GM21717 (cell line): ENCODE data around the gene CCT7.
"Not testable (repeated sequence)": the region's sequence is repeated elsewhere in the genome, so short reads cannot be mapped to it uniquely, and the experiment has no call there.

Experiments
- ATAC-seq: cut with Tn5 transposase; IDR thresholded peaks from one replicate; pipeline ENCODE4 v1.9.1; 2021; ENCODE audit warnings: mild to moderate bottlenecking, moderate library complexity; ENCODE audit not compliant: unreplicated experiment

The CCT7 gene

GRCh38 chr2:73254343-73255006 is 20.4 kb downstream of the CCT7 start:
- ATAC-seq, result no peak

GRCh38 chr2:73255007-73255644 is 21.0 kb downstream of the CCT7 start:
- no peak for ATAC-seq

- no peak for ATAC-seq
These were observed 22.0 kb downstream of the CCT7 start for GRCh38 chr2:73255907-73256617.

GRCh38 chr2:73256618-73256922 is 22.5 kb downstream of the CCT7 start:
- no peak for ATAC-seq

DNA sequence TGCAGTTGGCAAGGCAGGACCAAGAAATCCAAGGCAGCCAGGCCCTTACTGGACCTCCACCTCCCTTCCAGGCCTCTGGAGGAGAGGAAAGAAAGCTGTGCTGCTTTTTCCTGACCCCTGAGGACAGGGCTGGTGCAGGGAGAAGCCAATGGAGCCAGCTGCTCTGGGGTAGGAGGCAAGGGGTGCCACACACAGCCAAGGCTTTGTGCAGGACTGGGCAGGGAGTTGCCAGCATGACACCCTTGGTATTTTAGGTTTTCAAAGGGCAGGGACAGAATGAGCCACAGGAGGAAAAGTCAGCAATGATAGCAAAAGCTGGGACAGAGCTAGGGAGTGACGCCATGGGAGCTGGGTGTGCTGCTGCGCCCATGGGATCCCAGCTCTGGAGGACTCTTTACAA is 22.9 kb downstream of the CCT7 start:
- ATAC-seq, result no peak

GRCh38 chr2:73257425-73258125 is 23.5 kb downstream of the CCT7 start:
- no peak for ATAC-seq

GRCh38 chr2:73258186-73258912 is 24.2 kb downstream of the CCT7 start:
- ATAC-seq, result no peak

DNA sequence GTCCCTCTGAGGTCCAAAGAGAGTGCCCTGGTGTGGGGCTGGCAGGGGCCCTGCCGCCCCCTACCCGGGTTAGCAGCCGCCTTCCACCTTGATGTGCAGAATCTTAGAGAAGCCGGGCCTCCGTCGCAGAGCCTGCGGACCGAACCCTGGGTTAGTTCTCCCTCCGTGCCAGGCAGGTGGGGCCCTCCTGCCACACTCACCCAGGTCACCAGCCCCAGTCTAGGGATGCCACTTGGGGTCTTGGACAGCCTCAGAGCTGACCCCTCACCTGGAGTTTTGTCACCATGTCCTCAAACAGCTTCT is 24.8 kb downstream of the CCT7 start:
- ATAC-seq, result no peak

- ATAC-seq, result no peak
These were observed 25.2 kb downstream of the CCT7 start for GRCh38 chr2:73259276-73259675.

DNA sequence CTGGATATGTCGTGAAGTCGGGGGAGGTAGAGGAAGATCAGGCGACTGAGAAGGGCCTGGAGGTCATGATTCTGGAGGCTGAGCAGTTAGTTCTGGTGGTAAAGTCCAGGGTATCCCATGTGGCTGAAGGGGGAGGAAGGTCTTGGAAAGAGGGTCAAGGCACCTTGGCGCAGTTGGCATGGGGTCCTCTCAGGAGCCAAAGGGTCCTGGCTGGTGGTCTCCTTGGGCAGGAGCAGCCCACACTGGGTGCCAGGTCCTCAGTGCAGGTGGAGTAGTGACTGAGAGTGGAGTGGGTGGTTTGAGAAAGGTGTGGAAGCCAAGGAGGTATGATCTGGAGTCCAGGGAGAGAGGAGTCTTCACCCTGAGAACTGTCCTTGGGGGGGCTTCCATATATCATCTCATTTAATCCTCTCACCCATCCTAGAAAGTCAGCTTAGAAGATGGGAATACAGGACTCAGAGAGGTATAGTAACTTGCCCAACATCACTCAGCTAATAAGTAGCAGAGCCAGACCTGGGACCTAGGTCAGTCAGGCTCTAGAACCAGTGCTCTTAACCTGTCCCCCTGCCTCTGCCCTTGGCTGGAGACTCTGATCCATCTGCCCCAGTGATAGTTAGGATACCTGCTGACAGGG is 25.7 kb downstream of the CCT7 start:
- ATAC-seq, result no peak

DNA sequence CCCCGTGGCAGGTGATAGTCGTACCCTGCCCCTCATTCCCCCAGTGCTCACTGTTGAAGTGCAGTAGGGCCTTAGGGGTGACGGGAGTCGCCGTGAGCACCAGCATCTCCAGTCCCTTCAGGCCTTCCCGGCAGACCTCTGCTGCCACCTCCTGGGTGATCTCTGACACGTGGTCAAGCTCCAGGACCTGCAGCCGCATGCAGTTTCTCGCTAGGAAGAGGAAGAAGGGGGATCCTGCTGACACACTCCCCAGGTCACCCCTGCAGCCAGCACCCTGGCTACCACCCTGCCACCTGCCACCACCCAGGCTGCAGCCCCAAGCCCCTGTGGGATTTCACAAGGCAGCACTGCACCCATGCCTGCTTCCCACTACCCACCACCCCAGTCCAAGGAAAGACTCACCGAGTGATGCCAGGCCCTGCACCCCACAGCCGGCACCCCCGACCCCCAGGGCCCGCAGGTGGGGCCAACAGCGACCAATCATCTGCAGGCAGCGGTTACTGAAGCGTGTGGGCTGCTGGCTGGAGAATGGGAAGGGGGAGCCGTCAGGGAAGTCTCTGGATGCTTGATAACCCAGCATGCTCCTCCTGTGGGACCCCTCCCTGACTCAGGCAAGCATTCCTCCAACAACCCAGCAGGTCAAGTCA is 26.4 kb downstream of the CCT7 start:
- no peak for ATAC-seq

- ATAC-seq, result no peak
These were observed 28.1 kb downstream of the CCT7 start for GRCh38 chr2:73262108-73262651.

GRCh38 chr2:73262691-73263429 is 28.8 kb downstream of the CCT7 start:
- ATAC-seq, result not testable (repeated sequence)

GRCh38 chr2:73263540-73264331 is 29.6 kb downstream of the CCT7 start:
- no peak for ATAC-seq

DNA sequence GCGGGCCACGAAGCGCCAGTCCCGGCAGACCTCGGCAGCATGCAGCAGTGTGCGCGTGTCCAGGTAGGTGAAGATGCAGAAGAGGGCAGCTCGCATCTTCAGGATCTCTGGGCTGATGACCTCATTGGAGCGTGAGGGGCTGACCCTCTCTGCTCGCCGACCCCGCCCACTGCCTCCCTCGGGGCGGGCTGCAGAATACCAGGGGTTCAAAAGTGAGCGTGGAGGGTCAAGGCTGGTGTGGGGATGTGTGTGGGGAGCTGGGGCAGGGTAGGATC is 30.2 kb downstream of the CCT7 start:
- no peak for ATAC-seq

- ATAC-seq, result no peak
These were observed 30.7 kb downstream of the CCT7 start for GRCh38 chr2:73264783-73265182.

DNA sequence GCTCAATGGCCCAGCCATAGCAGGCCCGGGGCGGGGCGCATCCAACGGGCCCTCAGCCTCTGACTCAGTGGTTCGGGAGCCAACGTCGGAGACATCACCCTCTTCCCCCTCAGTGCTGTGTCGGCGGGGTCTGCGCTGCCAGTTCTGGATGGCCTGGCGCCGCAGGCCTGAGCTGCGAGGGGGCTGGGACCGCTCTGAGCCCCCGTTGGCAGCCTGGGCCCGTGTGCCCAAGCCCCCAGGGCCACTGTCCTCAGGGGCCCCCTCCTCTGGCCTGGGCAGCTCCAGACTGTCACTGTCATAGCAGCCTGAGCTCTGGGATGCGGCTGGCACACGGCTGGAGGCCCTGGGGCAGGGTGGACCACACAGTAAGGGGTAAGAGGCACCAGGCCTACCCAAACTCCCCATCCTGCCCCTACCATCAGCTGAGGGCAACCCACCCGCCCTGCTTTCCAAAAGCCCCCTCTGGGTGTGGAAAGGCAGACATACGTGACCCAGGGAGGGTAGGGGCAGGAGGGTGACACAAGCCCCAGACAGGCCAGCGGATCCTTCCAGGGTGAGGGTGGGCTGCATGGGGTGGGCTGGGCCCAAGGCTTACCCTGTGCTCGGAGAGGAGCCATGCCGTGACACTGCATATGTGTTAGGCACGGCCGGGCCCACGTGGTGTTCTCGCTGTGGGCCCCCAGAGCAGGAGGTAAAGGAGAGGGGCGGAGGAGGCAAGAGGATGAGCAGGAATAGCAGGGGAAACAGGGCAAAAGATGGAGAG is 31.4 kb downstream of the CCT7 start:
- ATAC-seq, result no peak
